ENCODE results near the gene KIF1B.

DNA sequence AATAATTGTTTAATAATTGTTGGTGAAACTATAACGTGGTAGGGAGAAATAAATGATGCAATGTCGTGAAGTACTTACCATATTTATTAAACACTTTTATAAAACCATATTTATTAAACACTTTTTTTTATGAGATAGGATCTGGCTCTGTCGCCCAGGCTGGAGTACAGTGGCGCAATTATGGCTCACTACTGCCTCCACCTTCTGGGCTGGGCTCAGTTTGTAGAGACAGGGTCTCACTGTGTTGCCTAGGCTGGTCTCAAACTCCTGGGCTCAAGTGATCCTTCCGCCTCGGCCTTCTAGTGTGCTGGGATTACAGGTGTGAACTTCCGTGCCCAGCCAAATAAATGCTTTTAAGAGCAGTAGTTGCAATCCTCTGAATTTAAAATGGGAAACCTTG is 112.5 kb downstream of the KIF1B start:
- TF ChIP-seq, protein P1, sequence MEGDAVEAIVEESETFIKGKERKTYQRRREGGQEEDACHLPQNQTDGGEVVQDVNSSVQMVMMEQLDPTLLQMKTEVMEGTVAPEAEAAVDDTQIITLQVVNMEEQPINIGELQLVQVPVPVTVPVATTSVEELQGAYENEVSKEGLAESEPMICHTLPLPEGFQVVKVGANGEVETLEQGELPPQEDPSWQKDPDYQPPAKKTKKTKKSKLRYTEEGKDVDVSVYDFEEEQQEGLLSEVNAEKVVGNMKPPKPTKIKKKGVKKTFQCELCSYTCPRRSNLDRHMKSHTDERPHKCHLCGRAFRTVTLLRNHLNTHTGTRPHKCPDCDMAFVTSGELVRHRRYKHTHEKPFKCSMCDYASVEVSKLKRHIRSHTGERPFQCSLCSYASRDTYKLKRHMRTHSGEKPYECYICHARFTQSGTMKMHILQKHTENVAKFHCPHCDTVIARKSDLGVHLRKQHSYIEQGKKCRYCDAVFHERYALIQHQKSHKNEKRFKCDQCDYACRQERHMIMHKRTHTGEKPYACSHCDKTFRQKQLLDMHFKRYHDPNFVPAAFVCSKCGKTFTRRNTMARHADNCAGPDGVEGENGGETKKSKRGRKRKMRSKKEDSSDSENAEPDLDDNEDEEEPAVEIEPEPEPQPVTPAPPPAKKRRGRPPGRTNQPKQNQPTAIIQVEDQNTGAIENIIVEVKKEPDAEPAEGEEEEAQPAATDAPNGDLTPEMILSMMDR (IDR thresholded peaks at IDR 0.05), result no peak
- no peak for TF ChIP-seq POLR2A (IDR thresholded peaks at IDR 0.05)
- TF ChIP-seq POLR2AphosphoS5 (IDR thresholded peaks at IDR 0.05), result no peak

Measured in gastroesophageal sphincter (tissue), 3 donors.